SK-N-DZ (cell line): Measurements from ENCODE around the gene SLC4A1.

Experiments used
- DNase-seq: peaks from one replicate; pipeline ENCODE4 v3.0.0-alpha.2; 2015; ENCODE audit warnings: low spot score

Gene SLC4A1

DNA sequence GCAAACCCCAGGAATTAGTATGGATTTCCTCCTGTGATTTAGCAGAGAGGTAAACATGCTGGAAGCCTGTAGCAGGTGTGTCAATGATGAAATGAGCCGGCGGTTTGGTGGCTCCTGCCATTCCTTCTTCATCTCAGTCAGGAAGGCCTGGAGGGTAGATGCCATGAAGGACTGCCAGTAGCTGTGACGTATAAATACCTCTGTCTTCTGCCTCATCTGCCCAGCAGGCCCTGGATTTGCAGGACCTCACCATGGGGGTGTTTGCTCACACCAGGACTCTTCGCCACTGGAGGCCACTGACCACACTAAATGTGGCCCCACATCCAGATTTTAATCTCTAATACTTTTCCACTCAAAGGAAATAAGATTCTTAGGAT is 16.1 kb upstream of the SLC4A1 start:
- DNase-seq = no peak

DNA sequence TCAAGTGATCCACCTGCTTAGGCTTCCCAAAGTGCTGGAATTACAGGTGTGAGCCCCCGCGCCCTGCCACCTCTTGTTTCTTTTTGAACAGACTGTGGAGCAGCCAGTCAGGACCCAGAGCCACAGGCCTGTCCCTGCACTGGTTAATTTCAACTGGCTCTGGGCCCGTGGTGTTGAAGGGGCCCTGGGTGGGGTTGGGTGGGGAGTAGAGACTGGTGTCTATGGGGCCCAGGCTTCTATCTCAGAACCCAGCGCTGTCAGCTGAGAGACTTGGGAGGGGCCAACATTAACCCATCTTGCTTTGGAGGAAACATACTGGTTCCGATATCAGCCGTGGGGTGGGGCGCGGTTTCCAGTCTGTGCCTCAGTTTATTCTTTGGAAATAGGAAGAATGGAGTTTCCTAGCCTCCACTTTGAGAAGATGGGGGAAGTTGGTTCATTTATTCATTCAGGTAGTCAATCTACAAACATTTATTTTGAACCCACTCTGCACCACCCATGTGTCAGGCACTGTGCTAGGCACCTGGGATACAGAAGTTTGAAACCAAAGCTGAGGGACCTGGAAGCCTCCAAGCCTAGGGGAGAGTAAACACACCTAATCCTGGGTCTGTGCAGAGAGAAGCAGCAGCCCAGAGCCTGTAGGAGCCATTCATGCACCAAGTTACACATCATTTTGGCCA is 15.5 kb upstream of the SLC4A1 start:
- no peak for DNase-seq

DNA sequence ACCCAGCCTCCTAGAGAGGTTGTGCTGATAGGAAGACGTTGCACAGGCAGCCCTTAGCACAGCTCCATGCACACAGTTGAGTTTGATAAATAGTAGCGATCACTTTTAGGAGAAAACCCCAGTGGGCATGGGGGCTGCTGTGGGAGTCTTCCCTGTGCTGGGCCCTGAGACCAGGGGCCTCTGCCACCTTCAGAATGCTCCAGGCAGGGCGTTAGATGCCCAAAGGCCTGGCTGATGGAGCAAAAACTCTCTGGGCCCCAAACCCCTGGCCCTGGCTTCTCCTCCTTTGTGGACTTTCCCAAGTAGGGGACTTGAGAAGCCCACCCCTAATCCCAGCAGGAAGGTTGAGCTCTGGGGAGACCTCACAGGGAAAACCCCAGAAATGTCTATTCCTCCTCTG is 14.3 kb upstream of the SLC4A1 start:
- DNase-seq = no peak

- no peak for DNase-seq
These were observed 13.6 kb upstream of the SLC4A1 start for GRCh38 chr17:44281570-44281969.

- no peak for DNase-seq
These were observed 12.5 kb upstream of the SLC4A1 start for GRCh38 chr17:44280392-44280937.

DNA sequence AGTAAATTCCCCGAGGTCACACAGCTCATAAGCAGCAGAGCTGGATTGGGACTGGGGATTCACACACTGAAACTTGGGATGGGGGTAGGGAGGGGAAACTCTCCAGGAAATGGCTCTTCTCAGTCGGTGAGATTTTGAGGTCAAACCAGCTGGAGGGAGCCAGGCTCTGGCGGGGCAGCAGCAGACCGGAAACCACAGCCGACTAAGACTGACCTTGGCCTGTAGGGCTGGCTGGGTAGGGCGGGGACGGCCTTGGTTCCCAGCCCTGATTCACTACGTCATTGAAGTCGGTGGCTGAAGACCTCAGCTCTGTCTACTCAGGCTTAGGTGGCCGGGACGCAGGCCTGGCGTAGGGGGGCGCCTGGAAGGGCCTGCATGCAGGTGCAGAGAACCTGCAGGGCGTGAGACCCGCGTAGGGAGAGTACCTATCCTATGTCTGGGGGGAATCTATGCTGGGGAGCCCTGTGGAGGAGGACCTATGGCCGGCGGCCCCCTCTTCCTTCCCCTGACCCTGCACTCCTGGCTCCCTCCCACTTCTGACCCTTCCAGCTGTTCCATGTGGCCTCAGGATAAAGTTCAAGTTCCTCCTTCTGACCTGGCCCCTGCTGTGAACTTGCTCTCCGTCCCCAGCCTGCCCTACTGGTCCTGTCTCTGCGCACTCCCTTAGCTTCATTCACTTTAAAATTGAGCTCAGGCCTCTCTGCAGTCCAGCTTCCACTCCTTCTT is 11.9 kb upstream of the SLC4A1 start:
- no peak for DNase-seq

DNA sequence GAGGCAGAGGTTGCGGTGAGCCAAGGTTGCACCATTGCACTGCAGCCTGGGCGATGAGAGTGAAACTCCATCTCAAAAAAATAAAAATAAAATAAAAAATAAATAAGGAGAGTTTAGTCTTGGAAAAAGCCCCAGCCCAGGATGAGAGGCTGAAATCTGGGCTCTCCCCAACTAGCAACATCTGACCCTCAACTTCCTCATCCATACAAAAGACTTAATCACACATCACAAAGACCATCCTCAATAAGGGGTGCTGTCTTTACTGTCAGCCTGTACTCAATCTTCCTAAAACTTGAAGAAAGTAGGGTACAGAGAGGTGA is 11.4 kb upstream of the SLC4A1 start:
- no peak for DNase-seq

GRCh38 chr17:44277976-44278375 is 10.0 kb upstream of the SLC4A1 start:
- DNase-seq = no peak

DNA sequence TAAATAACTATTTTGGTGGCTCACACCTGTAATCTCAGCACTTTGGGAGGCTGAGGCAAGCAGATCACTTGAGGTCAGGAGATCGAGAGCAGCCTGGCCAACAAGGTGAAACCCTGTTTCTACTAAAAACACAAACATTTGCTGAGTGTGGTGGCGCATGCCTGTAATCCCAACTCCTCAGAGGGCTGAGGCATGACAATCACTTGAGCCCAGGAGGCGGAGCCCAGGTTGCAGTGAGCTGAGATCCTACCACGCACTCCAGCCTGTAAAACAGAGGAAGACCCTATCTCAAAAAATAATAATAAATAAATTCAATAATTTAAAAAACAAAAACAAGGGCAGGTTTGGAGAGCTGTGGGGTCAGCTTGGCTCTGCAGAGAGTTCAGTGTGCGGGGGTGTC is 5.7 kb upstream of the SLC4A1 start:
- DNase-seq = no peak

DNA sequence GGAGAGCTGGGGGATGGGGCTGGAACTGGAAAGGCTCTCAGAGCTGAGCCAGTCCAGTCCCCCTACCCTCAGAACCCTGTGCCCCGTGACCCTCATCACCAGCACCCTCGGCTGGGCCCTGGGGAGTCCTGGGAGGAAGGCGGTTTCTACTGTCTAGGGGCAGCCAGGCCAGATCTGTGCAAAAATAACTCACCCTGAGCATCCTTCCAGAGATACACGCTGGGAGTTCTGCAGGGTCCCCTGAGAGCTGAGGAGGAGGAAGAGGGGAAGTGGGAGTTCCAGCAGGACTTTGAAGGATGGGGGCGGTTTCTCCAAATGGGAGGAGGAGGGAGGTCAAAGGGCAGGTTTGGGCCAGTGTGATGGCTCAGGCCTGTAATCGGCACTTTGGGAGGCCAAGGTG is 5.0 kb upstream of the SLC4A1 start:
- DNase-seq = no peak

DNA sequence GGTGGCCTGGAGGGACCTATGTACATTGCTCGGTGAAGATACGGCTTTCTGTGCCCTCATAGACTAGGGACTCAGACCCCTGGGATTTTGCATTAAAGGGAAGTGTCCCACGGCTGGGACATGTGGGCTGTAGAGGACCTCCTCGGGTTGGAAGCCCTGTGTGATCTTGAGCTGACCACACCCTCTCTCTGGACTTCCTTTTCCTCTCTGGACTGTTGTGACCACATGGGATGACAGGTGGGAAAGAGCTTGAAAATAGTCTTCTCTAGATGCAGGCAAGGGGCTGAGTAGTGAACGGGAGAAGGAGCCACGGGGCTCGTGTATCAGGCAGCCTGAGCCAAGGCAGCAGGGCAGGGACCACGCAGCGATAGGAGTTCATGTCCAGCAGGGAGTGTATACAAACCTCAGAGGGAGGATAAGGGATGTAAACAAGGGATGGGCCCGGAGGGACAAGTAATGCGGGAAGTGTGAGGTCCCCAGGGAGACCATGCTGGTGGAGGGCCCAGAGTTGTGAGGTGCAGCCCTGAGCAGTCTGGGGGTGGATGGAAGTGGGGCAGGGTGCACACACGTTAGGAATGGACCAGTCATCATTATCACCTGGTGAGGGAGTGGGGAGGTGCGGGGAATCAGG is 4.5 kb upstream of the SLC4A1 start:
- no peak for DNase-seq

DNA sequence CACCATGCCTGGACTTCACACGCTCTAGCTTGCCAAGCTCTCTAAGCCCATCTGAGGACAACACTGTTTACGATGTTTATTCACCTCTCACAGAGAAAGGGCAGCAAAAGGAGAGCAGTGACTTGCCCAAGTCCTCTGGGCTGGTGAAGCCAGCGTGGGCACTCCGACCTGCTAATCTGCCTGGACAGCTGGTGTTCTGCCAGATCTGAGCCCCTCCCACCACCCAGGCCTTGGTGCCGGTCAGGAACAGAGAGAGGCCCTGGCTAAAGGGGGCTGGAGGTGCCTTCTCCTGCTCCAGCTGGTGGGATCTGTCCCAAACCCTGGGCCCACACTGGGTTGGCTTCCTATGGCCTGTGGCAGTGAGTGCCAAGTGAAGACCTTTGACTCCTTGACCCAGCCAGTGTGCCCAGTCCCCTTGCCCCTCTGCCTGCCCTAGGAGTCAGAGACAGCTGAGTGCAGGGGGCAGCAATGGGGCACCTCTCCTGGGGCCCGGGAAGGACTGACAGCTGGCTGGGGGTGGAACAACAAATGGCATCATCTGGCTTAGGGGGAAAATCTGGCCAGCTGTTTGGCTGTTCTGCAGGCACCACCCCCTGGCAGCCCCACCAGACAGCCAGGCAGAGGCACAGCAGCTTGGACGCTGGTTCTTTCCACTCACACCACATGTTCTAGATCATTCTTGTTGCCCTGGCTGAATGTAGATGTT is 1.8 kb upstream of the SLC4A1 start:
- no peak for DNase-seq

- DNase-seq = no peak
These were observed 987 bp upstream of the SLC4A1 start for GRCh38 chr17:44268709-44269534.

GRCh38 chr17:44267165-44267455 is 825 bp downstream of the SLC4A1 start:
- DNase-seq = no peak

- DNase-seq = no peak
These were observed 1.4 kb downstream of the SLC4A1 start for GRCh38 chr17:44266402-44267164.

DNA sequence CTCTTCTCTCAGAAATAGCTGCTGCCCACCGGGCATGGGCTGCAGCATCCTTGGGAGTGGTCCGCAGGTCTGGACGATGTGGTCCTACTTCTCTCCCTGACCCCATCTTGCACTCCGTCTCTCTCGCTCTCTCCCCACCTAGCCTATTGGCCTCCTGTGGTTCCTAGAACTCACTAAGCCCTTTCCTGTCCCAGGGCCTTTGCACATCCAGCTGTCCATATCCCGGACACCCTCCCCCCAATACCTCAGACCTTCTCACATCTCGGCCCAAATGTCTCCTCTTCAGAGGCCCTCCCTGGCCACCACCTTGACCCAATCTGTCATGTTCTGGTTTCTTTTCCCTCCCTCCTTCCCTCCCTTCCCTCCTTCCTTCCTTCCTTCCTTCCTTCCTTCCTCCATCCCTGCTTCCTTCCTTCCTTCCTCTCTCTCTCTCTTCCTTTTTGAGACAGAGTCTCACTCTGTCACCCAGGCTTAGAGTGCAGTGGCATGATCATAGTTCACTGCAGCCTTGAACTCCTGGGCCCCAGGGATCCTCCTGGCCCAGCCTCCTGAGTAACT is 4.5 kb downstream of the SLC4A1 start:
- no peak for DNase-seq

- no peak for DNase-seq
These were observed 5.2 kb downstream of the SLC4A1 start for GRCh38 chr17:44262654-44263225.

- no peak for DNase-seq
These were observed 7.6 kb downstream of the SLC4A1 start for GRCh38 chr17:44260296-44260695.

DNA sequence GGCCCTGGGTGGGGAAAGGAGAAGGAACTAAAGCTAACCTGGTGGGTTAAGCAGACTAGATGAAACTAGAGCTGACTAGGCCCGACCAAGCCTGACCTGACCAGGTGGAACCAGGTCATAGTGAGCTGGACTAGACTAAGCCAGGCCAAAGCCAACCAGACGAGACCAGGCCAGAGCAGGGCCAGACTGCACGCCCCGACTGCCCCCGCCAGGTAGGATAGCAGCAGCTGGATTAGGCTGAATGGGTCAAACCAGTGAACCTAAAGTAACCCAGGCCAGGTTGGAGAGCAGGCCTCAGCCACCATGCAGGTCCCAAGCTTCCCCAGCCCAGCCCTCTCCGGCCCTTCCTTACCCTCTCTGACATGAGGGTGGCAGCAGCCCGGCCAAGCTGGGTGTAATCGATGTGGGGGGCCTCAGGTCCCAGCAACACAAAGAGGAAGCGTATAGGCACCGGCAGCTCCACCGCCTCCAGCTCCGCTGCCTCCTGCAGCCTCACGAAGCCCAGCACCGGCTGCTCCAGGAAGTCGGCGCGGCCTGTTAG is 9.1 kb downstream of the SLC4A1 start:
- DNase-seq = no peak
